GM19043 (cell line): ENCODE measurements around the gene GALC.
A peak's percentile ranks its signal among the peaks of the same experiment; 100 is the strongest.
"Not testable (repeated sequence)": the region's sequence is repeated elsewhere in the genome, so short reads cannot be mapped to it uniquely, and the experiment has no call there.

Experiments used
- ATAC-seq: cut with Tn5 transposase; IDR thresholded peaks from one replicate; pipeline ENCODE4 v1.9.1; 2021; ENCODE audit warnings: low read depth; ENCODE audit not compliant: unreplicated experiment

The GALC gene

DNA sequence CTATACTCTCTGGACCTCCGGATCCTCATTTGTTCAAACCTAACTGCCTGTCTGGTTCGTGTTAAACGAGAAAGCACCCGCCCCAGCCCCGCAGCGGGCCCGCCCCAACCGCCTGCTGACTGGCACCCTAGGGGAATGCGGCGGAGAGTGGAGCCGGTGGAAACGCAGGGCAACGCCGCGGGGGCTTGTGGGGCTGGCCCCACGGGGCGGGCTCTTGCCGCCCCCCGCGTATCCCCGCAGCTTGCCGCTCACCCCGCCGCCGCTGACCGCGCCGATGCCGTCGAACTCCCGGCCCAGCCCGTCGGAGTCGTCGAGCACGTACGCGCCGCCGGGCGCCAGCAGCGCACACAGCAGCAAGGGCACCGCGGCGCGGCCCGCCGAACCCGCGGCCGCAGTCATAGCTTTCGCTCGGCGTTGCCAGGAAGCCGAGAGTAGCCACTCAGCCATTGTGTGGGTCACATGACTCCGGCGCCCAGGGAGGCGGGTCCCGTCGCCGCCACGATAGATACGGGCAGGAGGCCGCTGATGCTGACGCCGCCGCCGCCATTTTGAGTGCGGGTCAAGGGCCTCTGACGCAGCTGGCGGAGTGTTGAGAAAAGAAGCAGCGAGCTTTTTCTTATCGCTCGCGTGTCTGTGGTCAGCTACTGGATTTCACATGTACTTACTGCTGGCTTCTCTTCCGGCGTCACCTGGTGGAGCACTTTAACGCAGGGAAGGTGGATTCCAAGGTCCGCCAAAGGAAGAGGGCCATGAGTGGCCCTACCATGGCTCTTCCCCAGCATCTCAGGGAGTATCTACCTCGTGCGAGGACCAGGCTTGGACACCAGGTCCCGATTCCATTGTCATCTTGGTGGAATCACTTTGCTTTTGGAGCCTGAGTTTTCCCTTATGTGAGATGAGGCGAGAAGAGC is at the start of gene GALC:
GALC (minus strand) TSS at position 465 of the 911 bp plus-strand sequence; CDS start at position 447, 18 bp downstream.
- ATAC-seq, result peak; percentile 88

DNA sequence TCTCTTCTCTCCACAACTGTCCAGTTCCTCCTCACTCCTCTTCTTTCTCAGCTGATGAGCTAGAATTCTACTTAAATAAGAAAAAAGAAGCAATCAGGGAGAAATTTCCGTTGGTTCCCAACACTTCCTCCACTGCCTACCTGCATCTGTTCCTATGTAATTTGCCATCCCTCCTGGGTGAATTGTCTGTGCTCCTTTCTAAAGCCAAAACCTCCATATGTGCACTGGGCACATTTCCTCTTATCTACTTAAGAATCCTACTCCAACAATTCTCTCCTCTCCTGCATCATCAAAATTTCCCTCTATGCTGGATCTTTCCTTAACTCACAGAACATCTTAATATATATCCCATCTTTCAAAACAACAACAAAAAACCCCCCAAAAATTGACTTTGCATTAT is 47.2 kb upstream of the GALC start:
- ATAC-seq, result no peak

- no peak for ATAC-seq
Measured at GRCh38 chr14:88039197-88039596, 46.2 kb upstream of the GALC start.

DNA sequence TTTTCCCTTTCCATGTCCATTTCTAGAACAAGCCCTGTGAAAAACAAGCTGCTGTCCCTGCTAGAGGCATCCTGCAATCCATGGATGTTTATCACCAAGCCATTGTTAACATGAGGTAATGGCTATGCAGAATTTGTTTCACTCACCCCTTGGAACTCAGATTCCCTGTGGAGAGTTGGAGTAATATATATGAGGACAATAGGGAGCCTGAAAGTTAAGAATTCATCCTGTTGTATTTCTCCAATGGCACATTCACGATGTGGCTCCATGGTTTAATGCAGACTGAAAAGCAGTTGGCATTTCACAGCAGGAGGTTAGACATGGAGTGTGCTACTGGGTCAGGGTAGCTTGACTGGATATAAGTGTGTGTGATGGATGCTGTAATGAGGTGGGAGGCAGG is 44.3 kb upstream of the GALC start:
- no peak for ATAC-seq

DNA sequence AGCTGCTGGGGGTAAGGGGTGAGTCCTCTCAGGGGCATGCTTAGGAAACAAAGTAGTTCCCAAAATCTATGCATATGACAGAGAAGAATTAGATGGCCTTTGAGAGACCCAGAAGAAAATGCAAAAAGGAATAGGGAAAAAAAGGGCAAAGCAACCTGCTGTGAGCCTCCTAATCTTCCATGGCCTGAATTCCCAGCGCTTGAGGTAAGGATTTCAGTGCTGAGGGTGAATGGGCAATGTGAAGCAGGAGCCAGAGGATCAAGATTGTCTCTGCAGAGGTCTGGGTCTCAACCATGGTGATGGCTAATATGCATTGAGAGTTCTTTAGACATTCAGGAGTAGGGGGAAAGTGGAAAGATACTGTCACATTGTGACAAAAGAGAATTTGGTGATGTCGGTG is 43.4 kb upstream of the GALC start:
- no peak for ATAC-seq

DNA sequence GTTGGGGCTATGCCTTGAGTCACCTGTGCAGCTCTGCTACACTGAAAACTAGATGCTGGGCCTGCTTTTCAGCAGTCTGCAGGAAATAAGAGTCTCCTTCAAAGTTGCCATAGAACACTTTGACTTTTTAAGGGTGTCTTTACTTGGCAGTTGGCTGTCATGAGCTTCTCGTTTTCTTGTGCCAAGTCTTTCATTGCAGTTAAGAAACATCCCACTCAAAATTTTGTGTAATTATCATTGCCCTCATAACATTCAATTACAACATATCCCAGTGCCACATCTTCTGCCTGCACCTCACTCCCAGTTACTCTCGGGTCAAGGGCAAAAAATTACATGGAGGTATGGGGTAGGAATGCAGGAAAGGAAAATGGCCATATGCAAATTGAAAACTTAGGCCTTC is 41.1 kb upstream of the GALC start:
- no peak for ATAC-seq

DNA sequence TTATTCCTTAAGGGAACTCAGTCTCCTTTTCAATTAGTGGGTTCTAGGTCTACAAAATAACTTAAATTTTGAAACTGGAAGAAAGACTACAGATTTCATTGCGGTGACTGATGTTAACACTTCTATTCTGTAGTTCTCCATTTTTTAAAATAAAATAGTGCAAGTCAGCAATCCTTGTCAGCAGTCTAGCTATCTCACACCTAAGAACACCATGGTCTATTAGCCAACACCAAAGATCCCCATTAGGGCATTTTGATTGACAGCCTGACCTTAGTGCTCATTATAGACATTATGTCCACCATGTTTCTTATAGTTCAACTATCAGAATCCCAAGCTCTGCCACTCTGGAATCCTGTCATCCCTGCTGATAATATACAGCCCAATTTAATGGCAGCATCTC is 39.4 kb upstream of the GALC start:
- ATAC-seq, result no peak

GRCh38 chr14:88030892-88031291 is 37.9 kb upstream of the GALC start:
- no peak for ATAC-seq

DNA sequence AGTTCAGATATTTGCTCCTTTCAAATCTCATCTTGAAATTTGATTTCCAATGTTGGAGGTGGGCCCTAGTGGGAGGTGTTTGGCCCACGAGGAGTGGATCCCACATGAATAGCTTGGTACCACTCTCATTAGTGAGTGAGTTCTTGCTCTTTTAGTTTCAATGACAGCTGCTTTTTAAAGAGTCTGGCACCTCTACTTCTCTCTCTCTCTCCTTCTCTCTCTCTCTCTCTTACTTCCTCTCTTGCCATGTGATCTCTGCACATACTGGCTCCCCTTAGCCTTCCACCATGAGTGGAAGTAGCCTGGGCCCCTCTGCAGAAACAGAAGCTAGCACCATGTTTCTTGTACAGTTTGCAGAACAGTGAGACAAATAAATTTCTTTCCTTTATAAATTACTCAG is 37.1 kb upstream of the GALC start:
- ATAC-seq, result no peak

GRCh38 chr14:88029500-88029899 is 36.5 kb upstream of the GALC start:
- no peak for ATAC-seq

DNA sequence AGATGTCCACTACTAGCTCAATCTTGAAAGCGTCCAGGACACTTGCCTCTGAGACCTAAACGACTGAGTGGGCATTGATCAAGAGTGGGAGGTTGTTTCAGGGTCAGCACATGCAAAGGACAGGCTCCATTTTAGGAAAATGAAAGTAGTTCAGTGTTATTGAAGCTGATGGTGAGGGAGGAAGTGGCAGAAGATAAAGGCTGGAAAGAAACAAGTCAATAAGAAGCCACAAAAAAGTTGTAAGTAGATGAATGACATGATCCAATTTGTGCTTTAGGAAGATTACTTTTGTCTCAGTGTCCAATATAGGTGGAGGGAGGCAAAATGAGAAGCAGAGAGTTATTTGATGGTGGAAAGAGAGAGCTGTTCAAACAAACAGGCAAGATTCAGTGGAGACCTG is 33.9 kb upstream of the GALC start:
- no peak for ATAC-seq

DNA sequence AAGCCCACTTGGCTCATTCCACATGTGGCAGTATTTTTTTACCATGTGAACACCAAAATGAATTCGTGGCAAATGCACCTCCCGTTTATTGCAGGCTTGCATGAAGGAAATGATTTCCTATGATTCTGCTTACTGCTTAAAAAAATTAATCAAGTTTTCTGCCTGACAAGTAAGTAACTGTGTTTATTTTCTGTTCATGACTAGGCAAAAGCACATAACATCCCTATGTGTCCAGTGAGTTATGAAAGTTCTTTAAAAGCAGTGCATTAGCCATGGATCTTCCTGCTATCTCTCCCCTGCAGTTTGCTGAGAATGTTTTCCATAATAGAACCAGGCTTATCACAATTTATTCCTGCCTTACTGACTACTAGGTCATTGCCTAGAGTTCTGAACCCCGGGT is 32.3 kb upstream of the GALC start:
- ATAC-seq, result no peak

- not testable (repeated sequence) for ATAC-seq
Measured at GRCh38 chr14:88024252-88025086, 31.5 kb upstream of the GALC start.

GRCh38 chr14:88023658-88024187 is 30.7 kb upstream of the GALC start:
- no peak for ATAC-seq

DNA sequence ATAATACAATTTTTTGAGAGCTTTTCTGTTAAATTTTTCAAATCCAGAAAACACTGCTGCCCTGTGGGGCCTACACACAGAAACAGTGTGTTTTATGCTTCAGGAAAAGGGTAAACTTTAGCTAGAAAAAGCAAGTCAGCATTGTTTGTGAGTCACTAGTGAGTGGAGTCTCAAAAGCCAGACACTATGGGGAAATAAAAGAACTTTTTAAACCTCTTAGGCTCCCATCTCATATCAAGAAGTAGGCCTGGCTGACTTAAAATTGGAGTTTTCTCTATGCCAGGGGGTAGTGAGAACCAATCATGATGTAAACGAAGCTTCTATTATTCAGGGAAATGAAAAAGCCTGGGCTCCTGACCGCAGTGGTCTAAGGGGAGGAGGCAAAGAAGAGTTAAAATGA is 24.6 kb upstream of the GALC start:
- no peak for ATAC-seq

DNA sequence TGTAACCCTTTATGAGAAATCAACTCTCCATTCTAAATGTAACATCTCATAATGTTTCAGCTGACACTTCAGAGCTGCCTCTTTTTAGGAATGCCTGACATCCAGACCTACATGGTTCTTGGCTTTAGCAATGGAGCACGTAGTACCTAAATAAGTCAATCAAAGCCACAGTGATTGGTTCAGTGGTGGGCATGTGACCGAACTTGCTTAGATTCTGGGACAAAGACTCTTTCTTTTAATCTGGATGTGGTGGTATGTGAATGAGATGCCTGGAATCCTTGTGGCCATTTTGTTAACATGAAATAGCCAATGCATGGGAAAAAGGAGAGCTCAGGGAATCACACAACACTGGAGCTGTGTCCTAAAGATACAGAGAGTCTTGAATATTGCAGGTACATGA is 23.8 kb upstream of the GALC start:
- ATAC-seq, result no peak

GRCh38 chr14:88013750-88014349 is 20.9 kb upstream of the GALC start:
- peak; percentile 83 for ATAC-seq

DNA sequence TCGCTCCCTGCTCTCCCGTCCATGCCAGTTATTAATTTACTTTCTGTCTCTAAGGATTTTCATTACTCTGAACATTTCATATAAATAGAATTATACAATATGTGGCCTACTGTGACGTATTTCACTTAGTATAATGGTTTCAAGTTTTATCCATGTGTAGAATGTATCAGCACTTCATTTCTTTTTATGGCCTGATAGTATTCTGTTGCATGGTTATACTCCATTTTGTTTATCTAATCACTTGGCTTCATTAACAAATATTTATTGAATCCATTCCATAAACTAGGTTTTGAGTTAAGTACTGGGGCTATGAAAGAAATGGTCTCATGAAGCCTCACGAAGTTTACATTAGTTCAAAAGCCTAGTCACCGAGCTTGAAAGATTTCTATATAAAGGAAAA is 19.5 kb upstream of the GALC start:
- ATAC-seq, result no peak

GRCh38 chr14:88010331-88010730 is 17.3 kb upstream of the GALC start:
- ATAC-seq, result no peak

- no peak for ATAC-seq
Measured at GRCh38 chr14:88009486-88009885, 16.5 kb upstream of the GALC start.
